Natural killer cell (primary cell): ENCODE measurements around the gene PHF23. TPM values are rescaled to one million over a fixed set of nuclear protein-coding genes. Genes with fewer than 3 reads are reported as not detected.
A peak's percentile ranks its signal among the peaks of the same experiment; 100 is the strongest.

ENCODE experiments used
- ATAC-seq, 3 donors: fragments of 150-1000 bp in 2 of 3; fragments of 200-7000 bp in 1 of 3; cut with Tn5 transposase; 1 replicate in 1 of 3; 2 replicates in 2 of 3; pipeline ENCODE4 v1.10.0; 2021; ENCODE audit warnings: mild to moderate bottlenecking in 2 of 3, moderate library complexity in 2 of 3
- DNase-seq, 2 donors: peaks; one replicate each; pipeline versions ENCODE4 v3.0.0 to v3.0.0-alpha.2; 2013 to 2021; ENCODE audit warnings: mixed read lengths in 1 of 2
- H3K27ac ChIP-seq: one replicate; pipeline ENCODE4 v1.5.1; 2013; ENCODE audit warnings: mild to moderate bottlenecking, low read length
- H3K27me3 ChIP-seq: one replicate; pipeline ENCODE4 v1.6.1; 2013; ENCODE audit warnings: low read length; ENCODE audit not compliant: control insufficient read depth, insufficient read depth
- H3K36me3 ChIP-seq: one replicate; pipeline ENCODE4 v1.6.1; 2013; ENCODE audit warnings: low read length; ENCODE audit not compliant: control insufficient read depth, insufficient read depth
- H3K4me1 ChIP-seq: one replicate; pipeline ENCODE4 v1.6.1; 2013; ENCODE audit warnings: low read length; ENCODE audit not compliant: control insufficient read depth, insufficient read depth
- H3K4me3 ChIP-seq: one replicate; pipeline ENCODE4 v1.5.1; 2013; ENCODE audit warnings: low read length
- H3K9me3 ChIP-seq: one replicate; pipeline ENCODE4 v1.6.1; 2013; ENCODE audit warnings: low read length; ENCODE audit not compliant: control insufficient read depth, insufficient read depth
- H3K27ac Mint-ChIP-seq, 2 donors: one replicate each; pipeline ENCODE4 v1.8.0; 2022; ENCODE audit warnings: mild to moderate bottlenecking in 2 of 2, mixed read lengths in 2 of 2, moderate library complexity in 1 of 2
- H3K27me3 Mint-ChIP-seq, 2 donors: one replicate each; pipeline ENCODE4 v1.8.0; 2022; ENCODE audit warnings: low read depth in 2 of 2, mixed read lengths in 2 of 2
- H3K36me3 Mint-ChIP-seq: one replicate; pipeline ENCODE4 v1.8.0; 2022; ENCODE audit warnings: mixed read lengths
- H3K4me1 Mint-ChIP-seq, 2 donors: one replicate each; pipeline ENCODE4 v1.8.0; 2022; ENCODE audit warnings: mixed read lengths in 2 of 2
- H3K4me3 Mint-ChIP-seq: one replicate; pipeline ENCODE4 v1.8.0; 2022; ENCODE audit warnings: mild to moderate bottlenecking, moderate library complexity, mixed read lengths
- H3K9me3 Mint-ChIP-seq, 2 donors: one replicate each; pipeline ENCODE4 v1.8.0; 2022; ENCODE audit warnings: mixed read lengths in 2 of 2
- CTCF ChIP-seq: fragments of 200-600 bp; IDR thresholded peaks from one replicate; pipeline ENCODE4 v1.8.0; 2022; ENCODE audit warnings: antibody characterized with exemption
- WGBS: methylation state at CpG from one replicate; pipeline ENCODE4 v1.1.7; 2013; ENCODE audit warnings: missing lambda C conversion rate; ENCODE audit not compliant: insufficient coverage; 5-methylcytosine and 5-hydroxymethylcytosine counted together
- intact Hi-C: fragments of 100-400 bp; cut with micrococcal nuclease; formaldehyde crosslinking; loops from one replicate; pipeline ENCODE4 v1.14.2; 2022
- total RNA-seq, 4 donors: library from RNA; stranded (reverse); fragments of 120-200 nt in 1 of 4; gene quantifications; one replicate each; pipeline versions ENCODE4 v1.2.3 to v1.2.4, GENCODE V29; 2013 to 2022

The PHF23 gene
- total RNA-seq, 3 donors from 2014 or later (not counting 1 experiment from before 2014, with no cell fraction given) = 19.3 to 32.3 (median 20.8) TPM

GRCh38 chr17:7241090-7241733, 2.0 kb upstream of the PHF23 start:
- no peak for TF ChIP-seq CTCF
- intact Hi-C loops = no loop called here
- Mint-ChIP-seq H3K9me3 (no peaks in the 10 kb centered on the region), H3K36me3 (no peaks in the 10 kb centered on the region), H3K4me3 (peak overlapping the region; percentile 95), H3K4me1 (peaks cover 49 to 61% of the 10 kb centered on the region in 2 donors), H3K27ac (peak overlapping the region; percentile 97 to 99), H3K27me3 (no peaks in the 10 kb centered on the region)
- H3K27ac ChIP-seq = peak overlapping the region; percentile 83
- peaks cover 31% of the 10 kb centered on the region for H3K36me3 ChIP-seq
- no peak for DNase-seq
- H3K27me3 ChIP-seq = no peaks in the 10 kb centered on the region
- no peaks in the 10 kb centered on the region for H3K9me3 ChIP-seq
- peak overlapping the region; percentile 89 for H3K4me3 ChIP-seq
- ATAC-seq = no peak
- WGBS = 65% methylated on average over 9 of the region's 9 CpGs
- H3K4me1 ChIP-seq = peaks cover 39% of the 10 kb centered on the region

GRCh38 chr17:7240375-7240774, 1.1 kb upstream of the PHF23 start:
- Histone ChIP-seq H3K9me3 (no peaks in the 10 kb centered on the region), H3K4me1 (peaks cover 46% of the 10 kb centered on the region), H3K4me3 (no peak overlapping the region), H3K27ac (peak overlapping the region; percentile 83), H3K27me3 (no peaks in the 10 kb centered on the region), H3K36me3 (peaks cover 31% of the 10 kb centered on the region)
- WGBS = 52% methylated on average over 2 of the region's 4 CpGs
- Mint-ChIP-seq H3K27ac (peak overlapping the region; percentile 97 to 99), H3K4me3 (peak overlapping the region; percentile 96), H3K27me3 (no peaks in the 10 kb centered on the region), H3K4me1 (peaks cover 55 to 68% of the 10 kb centered on the region in 2 donors), H3K9me3 (no peaks in the 10 kb centered on the region), H3K36me3 (no peaks in the 10 kb centered on the region)
- ATAC-seq = no peak
- TF ChIP-seq CTCF = no peak
- no peak for DNase-seq
- intact Hi-C loops = no loop called here

- H3K27me3 ChIP-seq = no peaks in the 10 kb centered on the region
- no peaks in the 10 kb centered on the region for H3K27me3 Mint-ChIP-seq
- TF ChIP-seq CTCF = no peak
- DNase-seq = peak; percentile 39 to 60
- WGBS = 0% methylated on average over 27 of the region's 39 CpGs
- intact Hi-C loops = loop anchor here (2.0 kb wide), 1 partner anchor 14 kb away; the partner anchor contains the start of gene ELP5
- peak overlapping the region; percentile 87 for H3K4me3 ChIP-seq
- H3K36me3 ChIP-seq = peaks cover 25% of the 10 kb centered on the region
- peaks cover 64 to 84% of the 10 kb centered on the region in 2 donors for H3K4me1 Mint-ChIP-seq
- H3K27ac Mint-ChIP-seq = peak overlapping the region; percentile 97 to 99
- no peak for ATAC-seq
- peaks cover 56% of the 10 kb centered on the region for H3K4me1 ChIP-seq
- no peaks in the 10 kb centered on the region for H3K9me3 Mint-ChIP-seq
- H3K36me3 Mint-ChIP-seq = no peaks in the 10 kb centered on the region
- H3K9me3 ChIP-seq = no peaks in the 10 kb centered on the region
- H3K27ac ChIP-seq = peak overlapping the region; percentile 80
- peak overlapping the region; percentile 96 for H3K4me3 Mint-ChIP-seq
Measured at GRCh38 chr17:7238420-7239090, 702 bp downstream of the PHF23 start.
